SH-SY5Y (cell line): ENCODE results near the gene CSTF2T.

ENCODE experiments used
- GATA2 ChIP-seq: IDR thresholded peaks from 2 replicates; pipeline ENCODE4 v1.6.1; 2011; ENCODE audit warnings: mild to moderate bottlenecking, low read depth, low read length
- GATA3 ChIP-seq: IDR thresholded peaks from 2 replicates; pipeline ENCODE4 v1.6.1; 2011; ENCODE audit warnings: low read depth, mild to moderate bottlenecking, low read length, moderate library complexity

DNA sequence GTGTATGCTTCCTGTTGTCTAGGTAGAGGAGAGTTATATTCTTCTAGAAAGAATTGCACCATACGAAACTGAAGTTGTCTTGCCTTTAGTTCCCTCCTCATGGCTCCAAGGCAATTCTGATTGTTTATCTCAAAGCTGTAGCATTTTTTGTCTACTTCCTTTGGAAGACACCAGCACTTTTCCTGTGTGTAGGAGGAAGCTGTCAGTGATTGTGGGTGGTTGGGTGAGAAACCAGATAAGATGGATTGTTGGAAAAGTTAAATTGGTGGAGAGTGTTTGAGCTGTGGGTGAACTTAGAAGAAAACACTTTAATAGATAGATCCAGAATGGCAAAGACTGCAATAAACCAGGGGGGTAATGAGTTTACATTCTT, 12.1 kb upstream of the CSTF2T start:
- TF ChIP-seq GATA3 (no peak), GATA2 (no peak)
